ENCODE results near the gene C2orf92. TPM values are rescaled to one million over a fixed set of nuclear protein-coding genes. Genes with fewer than 3 reads are reported as not detected.
A peak's percentile ranks its signal among the peaks of the same experiment; 100 is the strongest.

The C2orf92 gene
- total RNA-seq, 1 donor from 2014 or later, result 15.1 TPM

GRCh38 chr2:97654309-97654708 is 15.2 kb upstream of the C2orf92 start:
- no peak for DNase-seq (ENCODE audit: low spot score)
- Mint-ChIP-seq H3K9me3 (ENCODE audit: unreplicated experiment) (peaks cover 3% of the 10 kb centered on the region), H3K4me3 (ENCODE audit: unreplicated experiment) (peak overlapping the region; percentile 72), H3K27ac (ENCODE audit: unreplicated experiment) (peak overlapping the region; percentile 32), H3K36me3 (ENCODE audit: low read depth, unreplicated experiment) (peaks cover 38% of the 10 kb centered on the region), H3K4me1 (ENCODE audit: unreplicated experiment) (no peaks in the 10 kb centered on the region), H3K27me3 (ENCODE audit: unreplicated experiment) (peaks cover 11% of the 10 kb centered on the region)
- no peak for TF ChIP-seq CTCF (IDR thresholded peaks at IDR 0.05; ENCODE audit: unreplicated experiment)

GRCh38 chr2:97654791-97655190 is 14.7 kb upstream of the C2orf92 start:
- H3K9me3 Mint-ChIP-seq (ENCODE audit: unreplicated experiment), result peaks cover 3% of the 10 kb centered on the region
- peak overlapping the region; percentile 72 for H3K4me3 Mint-ChIP-seq (ENCODE audit: unreplicated experiment)

GRCh38 chr2:97656129-97656755 is 13.3 kb upstream of the C2orf92 start:
- H3K36me3 Mint-ChIP-seq (ENCODE audit: low read depth, unreplicated experiment), result peaks cover 42% of the 10 kb centered on the region
- H3K27me3 Mint-ChIP-seq (ENCODE audit: unreplicated experiment), result peaks cover 16% of the 10 kb centered on the region
- peaks cover under 1% of the 10 kb centered on the region for H3K4me1 Mint-ChIP-seq (ENCODE audit: unreplicated experiment)
- H3K27ac Mint-ChIP-seq (ENCODE audit: unreplicated experiment), result no peak overlapping the region
- H3K9me3 Mint-ChIP-seq (ENCODE audit: unreplicated experiment), result peaks cover 3% of the 10 kb centered on the region
- H3K4me3 Mint-ChIP-seq (ENCODE audit: unreplicated experiment), result peak overlapping the region; percentile 74
- DNase-seq (ENCODE audit: low spot score), result no peak
- no peak for TF ChIP-seq CTCF (IDR thresholded peaks at IDR 0.05; ENCODE audit: unreplicated experiment)

More at GRCh38 chr2:97654791-97655190, 14.7 kb upstream of the C2orf92 start:
- H3K36me3 Mint-ChIP-seq (ENCODE audit: low read depth, unreplicated experiment), result peaks cover 40% of the 10 kb centered on the region
- no peak for DNase-seq (ENCODE audit: low spot score)
- no peaks in the 10 kb centered on the region for H3K4me1 Mint-ChIP-seq (ENCODE audit: unreplicated experiment)
- TF ChIP-seq CTCF (IDR thresholded peaks at IDR 0.05; ENCODE audit: unreplicated experiment), result no peak
- peaks cover 11% of the 10 kb centered on the region for H3K27me3 Mint-ChIP-seq (ENCODE audit: unreplicated experiment)
- peak overlapping the region; percentile 78 for H3K27ac Mint-ChIP-seq (ENCODE audit: unreplicated experiment)

- H3K9me3 Mint-ChIP-seq (ENCODE audit: unreplicated experiment), result peaks cover 3% of the 10 kb centered on the region
- DNase-seq (ENCODE audit: low spot score), result no peak
- H3K27ac Mint-ChIP-seq (ENCODE audit: unreplicated experiment), result no peak overlapping the region
- no peak overlapping the region for H3K4me3 Mint-ChIP-seq (ENCODE audit: unreplicated experiment)
- peaks cover 9% of the 10 kb centered on the region for H3K4me1 Mint-ChIP-seq (ENCODE audit: unreplicated experiment)
- H3K36me3 Mint-ChIP-seq (ENCODE audit: low read depth, unreplicated experiment), result peaks cover 50% of the 10 kb centered on the region
- TF ChIP-seq CTCF (IDR thresholded peaks at IDR 0.05; ENCODE audit: unreplicated experiment), result no peak
- peaks cover 20% of the 10 kb centered on the region for H3K27me3 Mint-ChIP-seq (ENCODE audit: unreplicated experiment)
Measured at GRCh38 chr2:97656905-97657587, 12.5 kb upstream of the C2orf92 start.
